Pancreas (tissue), 10 donors: ENCODE results near the gene NUP107. TPM values are rescaled to one million over a fixed set of nuclear protein-coding genes. Genes with fewer than 3 reads are reported as not detected.

Experiments used
- ATAC-seq, 4 donors: fragments of 200-7000 bp; cut with Tn5 transposase; one replicate each; pipeline versions ENCODE4 v1.8.0 to v1.9.1; 2020; ENCODE audit warnings: mild to moderate bottlenecking in 4 of 4, moderate library complexity in 4 of 4
- DNase-seq, 6 donors: peaks; one replicate each; pipeline ENCODE4 v3.0.0-alpha.2; 2020
- FAIRE-seq: peaks from 2 replicates; lab custom pipeline; 2012; peaks lifted over from hg19 to GRCh38; lab: Jason Lieb, UNC
- H3K27ac ChIP-seq, 4 donors: fragments of 200-600 bp; sonication (generic); 1 replicate in 3 of 4; 2 replicates in 1 of 4; pipeline versions ENCODE4 v1.5.0 to v1.8.0; 2020
- H3K27me3 ChIP-seq, 4 donors: fragments of 200-600 bp; one replicate each; pipeline ENCODE4 v1.8.0; 2021
- H3K36me3 ChIP-seq, 3 donors: fragments of 200-600 bp; sonication (generic) in 1 of 3; one replicate each; pipeline versions ENCODE4 v1.5.0 to v1.8.0; 2020 to 2021
- H3K4me1 ChIP-seq, 3 donors: fragments of 200-600 bp; one replicate each; pipeline ENCODE4 v1.8.0; 2021
- H3K4me3 ChIP-seq, 4 donors: fragments of 200-600 bp; sonication (generic) in 2 of 4; one replicate each; pipeline versions ENCODE4 v1.5.0 to v1.8.0; 2020 to 2021
- H3K9me3 ChIP-seq, 4 donors: fragments of 200-600 bp; one replicate each; pipeline ENCODE4 v1.8.0; 2021
- WGBS, 2 donors: extraction: QIAGEN DNeasy Blood & Tissue Kit; methylation state at CpG; one replicate each; pipeline ENCODE4 v1.1.7; 2013; 5-methylcytosine and 5-hydroxymethylcytosine counted together
- intact Hi-C, 3 donors: fragments of 100-400 bp; cut with DNase I; formaldehyde crosslinking; loops; one replicate each; pipeline versions ENCODE4 v1.11.1 to v1.14.2; 2022
- polyA plus RNA-seq, 2 donors: library from polyadenylated mRNA; stranded (reverse); fragments of 200-250 nt; gene quantifications; one replicate each; pipeline ENCODE4 v1.2.3, GENCODE V29; 2013
- total RNA-seq, 6 donors: library from RNA; stranded (reverse); fragmentation: NEBNext Ultra II Directional in 4 of 6; extraction: Animal tissue kit (Norgen Biotek cat#: 25700) in 4 of 6; gene quantifications; one replicate each; pipeline versions ENCODE4 v1.2.1 to v1.2.4, GENCODE V29; 2021 to 2023
- TF ChIP-seq, protein P1 (sequence below), 4 donors: fragments of 200-600 bp; sonication (generic) in 3 of 4; IDR thresholded peaks; one replicate each; pipeline versions ENCODE4 v1.5.0 to v1.8.0; 2021; ENCODE audit warnings: antibody characterized with exemption in 4 of 4
- donor health status: healthy with polysubstance abuse.
- donor health status: DM: no; HTN: no; CAD: no; lungs with moderate emphysema.
- donor health status: DM: no; HTN: no; CAD: no.
- donor health status: control.
- donor health status: control.
- donor health status: Bipolar disorder and iron deficiency.
- donor health status: DM: yes; HTN: yes; CAD: no.
- donor health status: DM: no; HTN: no; CAD: no.
- donor health status: DM: no; HTN: no; CAD: no.
- donor health status: DM: yes; HTN: yes; CAD: no.

The NUP107 gene
- total and polyA plus RNA-seq, 8 donors, result 11.3 to 22.1 (median 14.6) TPM

- Histone ChIP-seq H3K36me3 (no peaks in the 10 kb centered on the region), H3K9me3 (no peaks in the 10 kb centered on the region), H3K27ac (no peak overlapping the region), H3K4me1 (peaks cover 0 to 26% (median 8%) of the 10 kb centered on the region in 3 donors), H3K4me3 (no peak overlapping the region), H3K27me3 (no peaks in the 10 kb centered on the region)
- intact Hi-C loops, result no loop called here
- DNase-seq (no peak), FAIRE-seq (no peak), ATAC-seq (no peak)
- TF ChIP-seq, protein P1, sequence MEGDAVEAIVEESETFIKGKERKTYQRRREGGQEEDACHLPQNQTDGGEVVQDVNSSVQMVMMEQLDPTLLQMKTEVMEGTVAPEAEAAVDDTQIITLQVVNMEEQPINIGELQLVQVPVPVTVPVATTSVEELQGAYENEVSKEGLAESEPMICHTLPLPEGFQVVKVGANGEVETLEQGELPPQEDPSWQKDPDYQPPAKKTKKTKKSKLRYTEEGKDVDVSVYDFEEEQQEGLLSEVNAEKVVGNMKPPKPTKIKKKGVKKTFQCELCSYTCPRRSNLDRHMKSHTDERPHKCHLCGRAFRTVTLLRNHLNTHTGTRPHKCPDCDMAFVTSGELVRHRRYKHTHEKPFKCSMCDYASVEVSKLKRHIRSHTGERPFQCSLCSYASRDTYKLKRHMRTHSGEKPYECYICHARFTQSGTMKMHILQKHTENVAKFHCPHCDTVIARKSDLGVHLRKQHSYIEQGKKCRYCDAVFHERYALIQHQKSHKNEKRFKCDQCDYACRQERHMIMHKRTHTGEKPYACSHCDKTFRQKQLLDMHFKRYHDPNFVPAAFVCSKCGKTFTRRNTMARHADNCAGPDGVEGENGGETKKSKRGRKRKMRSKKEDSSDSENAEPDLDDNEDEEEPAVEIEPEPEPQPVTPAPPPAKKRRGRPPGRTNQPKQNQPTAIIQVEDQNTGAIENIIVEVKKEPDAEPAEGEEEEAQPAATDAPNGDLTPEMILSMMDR (IDR thresholded peaks at IDR 0.05), result no peak
- 97 to 98% methylated on average over 2 of the region's 2 CpGs for WGBS, 2 donors
Observed at GRCh38 chr12:68791897-68792481, 105.2 kb downstream of the NUP107 start.

GRCh38 chr12:68792952-68793351 is 106.2 kb downstream of the NUP107 start:
- ATAC-seq (peak in 3 of 4 donors; percentile 49 to 77 (median 56)), DNase-seq (no peak), FAIRE-seq (no peak)
- TF ChIP-seq, protein P1 (IDR thresholded peaks at IDR 0.05), result no peak
- Histone ChIP-seq H3K27ac (no peak overlapping the region), H3K27me3 (no peaks in the 10 kb centered on the region), H3K4me1 (peaks cover 0 to 17% (median 0%) of the 10 kb centered on the region in 3 donors), H3K4me3 (no peak overlapping the region), H3K36me3 (no peaks in the 10 kb centered on the region), H3K9me3 (no peaks in the 10 kb centered on the region)
- 60 to 62% methylated on average over 2 of the region's 2 CpGs for WGBS, 2 donors
- intact Hi-C loops, result no loop called here

DNA sequence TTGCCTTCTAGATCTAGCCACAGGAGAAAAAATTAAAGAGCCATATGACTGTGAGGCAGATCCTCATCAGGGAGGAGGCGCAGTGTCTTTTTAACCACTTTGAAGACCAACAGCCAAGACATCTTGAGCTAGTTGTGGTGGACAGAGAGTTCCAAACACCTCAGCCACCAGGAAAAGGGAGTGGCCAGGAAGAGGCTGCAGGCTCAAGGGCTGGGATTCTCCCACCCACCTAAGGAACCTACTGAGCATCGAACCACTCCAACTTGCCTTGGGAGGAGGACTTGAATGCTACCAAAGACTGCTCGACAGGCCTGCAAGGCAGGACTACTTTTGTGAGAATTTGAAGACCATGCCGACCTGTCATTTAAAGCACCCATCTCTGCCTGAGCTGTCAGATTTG is 106.7 kb downstream of the NUP107 start:
- FAIRE-seq (no peak), ATAC-seq (no peak), DNase-seq (no peak)
- H3K27ac ChIP-seq, result no peak overlapping the region
- H3K4me3 ChIP-seq, result no peak overlapping the region
- H3K27me3 ChIP-seq, result no peaks in the 10 kb centered on the region
- 86 to 93% methylated on average over 4 of the region's 4 CpGs for WGBS, 2 donors
- TF ChIP-seq, protein P1 (IDR thresholded peaks at IDR 0.05), result no peak
- H3K9me3 ChIP-seq, result no peaks in the 10 kb centered on the region
- peaks cover 0 to 12% (median 0%) of the 10 kb centered on the region in 3 donors for H3K4me1 ChIP-seq
- intact Hi-C loops, result no loop called here
- no peaks in the 10 kb centered on the region for H3K36me3 ChIP-seq

- no peaks in the 10 kb centered on the region for H3K9me3 ChIP-seq
- H3K4me1 ChIP-seq, result peaks cover 0 to 5% (median 0%) of the 10 kb centered on the region in 3 donors
- DNase-seq (no peak), FAIRE-seq (no peak), ATAC-seq (no peak)
- H3K27ac ChIP-seq, result no peak overlapping the region
- intact Hi-C loops, result no loop called here
- TF ChIP-seq, protein P1 (IDR thresholded peaks at IDR 0.05), result no peak
- no peak overlapping the region for H3K4me3 ChIP-seq
- 89 to 90% methylated on average over 4 of the region's 4 CpGs for WGBS, 2 donors
- no peaks in the 10 kb centered on the region for H3K36me3 ChIP-seq
- H3K27me3 ChIP-seq, result no peaks in the 10 kb centered on the region
Observed at GRCh38 chr12:68793975-68794652, 107.3 kb downstream of the NUP107 start.
